Measurements from ENCODE around the gene SYP. TPM values are rescaled to one million over a fixed set of nuclear protein-coding genes. Genes with fewer than 3 reads are reported as not detected.

The SYP gene
- total and polyA plus RNA-seq, 2 experiments from 2014 or later: 0.45 to 1.3 TPM

- DNase-seq (ENCODE audit: low read depth in 1 of 2, low spot score in 1 of 2): peak; percentile 93 to 99
- Histone ChIP-seq H3K27me3 (no peaks in the 10 kb centered on the region), H3K27ac (peak overlapping the region; percentile 90), H3K4me1 (ENCODE audit: low read depth) (no peaks in the 10 kb centered on the region), H3K4me3 (peak overlapping the region; percentile 56), H3K9me3 (ENCODE audit: low read depth) (no peaks in the 10 kb centered on the region), H3K36me3 (no peaks in the 10 kb centered on the region)
- TF ChIP-seq, protein P1, sequence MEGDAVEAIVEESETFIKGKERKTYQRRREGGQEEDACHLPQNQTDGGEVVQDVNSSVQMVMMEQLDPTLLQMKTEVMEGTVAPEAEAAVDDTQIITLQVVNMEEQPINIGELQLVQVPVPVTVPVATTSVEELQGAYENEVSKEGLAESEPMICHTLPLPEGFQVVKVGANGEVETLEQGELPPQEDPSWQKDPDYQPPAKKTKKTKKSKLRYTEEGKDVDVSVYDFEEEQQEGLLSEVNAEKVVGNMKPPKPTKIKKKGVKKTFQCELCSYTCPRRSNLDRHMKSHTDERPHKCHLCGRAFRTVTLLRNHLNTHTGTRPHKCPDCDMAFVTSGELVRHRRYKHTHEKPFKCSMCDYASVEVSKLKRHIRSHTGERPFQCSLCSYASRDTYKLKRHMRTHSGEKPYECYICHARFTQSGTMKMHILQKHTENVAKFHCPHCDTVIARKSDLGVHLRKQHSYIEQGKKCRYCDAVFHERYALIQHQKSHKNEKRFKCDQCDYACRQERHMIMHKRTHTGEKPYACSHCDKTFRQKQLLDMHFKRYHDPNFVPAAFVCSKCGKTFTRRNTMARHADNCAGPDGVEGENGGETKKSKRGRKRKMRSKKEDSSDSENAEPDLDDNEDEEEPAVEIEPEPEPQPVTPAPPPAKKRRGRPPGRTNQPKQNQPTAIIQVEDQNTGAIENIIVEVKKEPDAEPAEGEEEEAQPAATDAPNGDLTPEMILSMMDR (IDR thresholded peaks at IDR 0.05; ENCODE audit: low read depth, low read length): no peak
Measured at GRCh38 chrX:49190821-49191573, 9.0 kb downstream of the SYP start.

GRCh38 chrX:49189606-49190005 is 10.4 kb downstream of the SYP start:
- H3K36me3 ChIP-seq: no peaks in the 10 kb centered on the region
- no peak overlapping the region for H3K27ac ChIP-seq
- H3K4me3 ChIP-seq: no peak overlapping the region
- DNase-seq (ENCODE audit: low read depth in 1 of 2, low spot score in 1 of 2): no peak
- H3K4me1 ChIP-seq (ENCODE audit: low read depth): no peaks in the 10 kb centered on the region
- H3K27me3 ChIP-seq: no peaks in the 10 kb centered on the region
- no peaks in the 10 kb centered on the region for H3K9me3 ChIP-seq (ENCODE audit: low read depth)
- TF ChIP-seq, protein P1 (IDR thresholded peaks at IDR 0.05; ENCODE audit: low read depth, low read length): no peak

DNA sequence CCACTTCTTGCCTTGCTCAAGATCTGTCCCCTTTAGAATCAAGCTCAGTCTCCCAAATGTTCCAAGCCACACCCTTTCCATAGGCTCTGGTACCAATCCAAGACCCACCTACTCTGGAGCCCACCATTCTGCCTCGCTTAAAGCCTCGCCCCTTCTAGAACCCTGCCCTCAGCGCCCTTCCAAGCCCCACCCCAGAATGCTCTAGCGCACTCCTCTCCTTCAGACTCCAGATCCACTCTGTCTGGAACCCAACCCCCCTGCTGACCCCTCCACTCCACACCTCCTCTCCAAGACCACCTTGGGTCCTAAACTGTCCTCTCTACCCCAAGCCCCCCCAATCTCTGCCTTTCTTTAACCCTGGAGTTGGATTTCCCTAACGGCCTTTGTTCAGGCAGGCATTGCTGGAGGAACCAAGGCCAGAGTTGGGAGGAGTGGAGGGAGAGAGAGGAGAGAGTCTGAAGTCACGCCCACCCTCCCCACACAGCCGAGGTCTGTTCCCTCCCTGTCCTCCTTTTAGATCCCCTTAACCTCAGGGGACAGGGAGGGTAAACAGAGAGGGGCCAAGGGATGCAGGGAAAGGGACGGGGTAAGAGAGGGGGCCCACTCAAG is 11.4 kb downstream of the SYP start:
- Histone ChIP-seq H3K27ac (no peak overlapping the region), H3K9me3 (ENCODE audit: low read depth) (no peaks in the 10 kb centered on the region), H3K4me3 (no peak overlapping the region), H3K36me3 (no peaks in the 10 kb centered on the region), H3K4me1 (ENCODE audit: low read depth) (no peaks in the 10 kb centered on the region), H3K27me3 (no peaks in the 10 kb centered on the region)
- no peak for DNase-seq (ENCODE audit: low read depth in 1 of 2, low spot score in 1 of 2)
- TF ChIP-seq, protein P1 (IDR thresholded peaks at IDR 0.05; ENCODE audit: low read depth, low read length): no peak

DNA sequence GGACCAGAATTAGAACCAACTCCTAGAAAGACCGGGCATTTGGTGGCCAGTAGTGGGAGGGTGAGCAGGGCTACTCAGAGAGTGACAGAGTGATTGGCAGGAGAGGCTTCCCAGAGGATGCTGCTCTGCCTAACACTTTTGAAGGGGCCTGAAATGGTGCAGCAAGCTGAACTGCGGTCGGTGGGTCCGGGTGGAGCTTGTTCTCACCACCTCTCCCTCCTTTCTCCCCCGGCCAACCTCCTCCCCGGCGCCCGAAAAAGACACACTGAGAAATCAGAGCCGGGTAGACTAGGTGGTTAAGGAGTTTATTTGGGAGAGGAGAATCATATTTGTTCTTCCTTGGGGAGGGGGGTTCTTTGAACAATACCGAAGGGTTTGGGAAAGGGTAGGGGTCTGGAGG is 12.5 kb downstream of the SYP start:
- Histone ChIP-seq H3K4me3 (no peak overlapping the region), H3K9me3 (ENCODE audit: low read depth) (no peaks in the 10 kb centered on the region), H3K27me3 (no peaks in the 10 kb centered on the region), H3K27ac (peak overlapping the region; percentile 46), H3K36me3 (no peaks in the 10 kb centered on the region), H3K4me1 (ENCODE audit: low read depth) (no peaks in the 10 kb centered on the region)
- no peak for DNase-seq (ENCODE audit: low read depth in 1 of 2, low spot score in 1 of 2)
- TF ChIP-seq, protein P1 (IDR thresholded peaks at IDR 0.05; ENCODE audit: low read depth, low read length): no peak

DNA sequence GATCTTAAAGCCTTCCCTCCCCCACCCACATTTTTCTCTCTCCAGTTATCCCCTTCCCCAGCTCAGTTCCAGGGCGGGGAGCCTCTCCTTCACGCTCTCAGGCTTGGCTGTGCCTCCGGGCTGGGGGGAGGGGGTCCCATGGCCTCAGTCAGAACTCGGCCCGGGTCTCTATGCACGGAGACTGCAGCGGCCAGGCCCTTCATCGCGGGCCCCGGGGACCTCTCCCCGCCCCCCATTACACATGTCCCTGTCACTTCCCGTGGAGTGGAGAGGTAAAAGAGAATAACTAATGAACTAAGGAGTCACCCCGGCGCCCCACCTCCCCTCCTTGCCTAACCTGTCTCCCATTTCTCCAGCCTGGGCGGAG is 13.0 kb downstream of the SYP start:
- Histone ChIP-seq H3K36me3 (no peaks in the 10 kb centered on the region), H3K4me1 (ENCODE audit: low read depth) (no peaks in the 10 kb centered on the region), H3K27ac (peak overlapping the region; percentile 46), H3K9me3 (ENCODE audit: low read depth) (no peaks in the 10 kb centered on the region), H3K27me3 (no peaks in the 10 kb centered on the region), H3K4me3 (no peak overlapping the region)
- TF ChIP-seq, protein P1 (IDR thresholded peaks at IDR 0.05; ENCODE audit: low read depth, low read length): no peak
- peak in 1 of 2 donors; percentile 17 for DNase-seq (ENCODE audit: low read depth in 1 of 2, low spot score in 1 of 2)
